K562 (cell line): ENCODE measurements around the gene PTP4A2. TPM values are rescaled to one million over a fixed set of nuclear protein-coding genes. Genes with fewer than 3 reads are reported as not detected.
A peak's percentile ranks its signal among the peaks of the same experiment; 100 is the strongest.

Source experiments
- ADNP ChIP-seq: fragments of 200-800 bp; sonication (Bioruptor generic); IDR thresholded peaks from 2 replicates; pipeline ENCODE4 v1.6.1; 2016; ENCODE audit warnings: missing genetic modification characterization, missing compliant biosample characterization
- ASH1L ChIP-seq: fragments of 450-650 bp; IDR thresholded peaks from 2 replicates; pipeline ENCODE4 v1.6.1; 2018; ENCODE audit warnings: borderline replicate concordance, mild to moderate bottlenecking, low read depth; ENCODE audit not compliant: partially characterized antibody
- BRD9 ChIP-seq: fragments of 450-650 bp; IDR thresholded peaks from 2 replicates; pipeline ENCODE4 v1.6.1; 2018; ENCODE audit warnings: low read depth; ENCODE audit not compliant: partially characterized antibody
- CEBPB ChIP-seq: fragments of 450-650 bp; IDR thresholded peaks from 2 replicates; pipeline ENCODE4 v1.6.1; 2016; ENCODE audit warnings: missing genetic modification characterization, missing compliant biosample characterization
- HEY1 ChIP-seq: fragments of 250-450 bp; sonication (Bioruptor Pico); IDR thresholded peaks from 2 replicates; pipeline ENCODE4 v1.5.0; 2020; ENCODE audit warnings: mild to moderate bottlenecking, moderate library complexity, borderline replicate concordance
- JUN ChIP-seq, 2 experiments: sonication (generic) in 1 of 2; formaldehyde crosslinking in 1 of 2; IDR thresholded peaks; 2 replicates each; pipeline versions ENCODE4 v1.6.1 to v1.8.0; 2012 to 2022; ENCODE audit warnings: borderline replicate concordance in 2 of 2, mild to moderate bottlenecking in 2 of 2, improper control_type of control experiment in 1 of 2, low read depth in 1 of 2, low read length in 1 of 2, missing genetic modification reagents in 1 of 2
- KLF16 ChIP-seq: IDR thresholded peaks from 2 replicates; pipeline ENCODE4 v1.6.1; 2016; ENCODE audit warnings: antibody characterized with exemption
- NRF1 ChIP-seq, 2 experiments: fragments of 450-650 bp; IDR thresholded peaks in 1 of 2; conservative IDR thresholded peaks in 1 of 2; 2 replicates each; pipeline ENCODE4 v1.6.1; 2014; ENCODE audit warnings: mild to moderate bottlenecking in 2 of 2
- PKNOX1 ChIP-seq: fragments of 450-650 bp; IDR thresholded peaks from 2 replicates; pipeline ENCODE4 v1.6.1; 2016
- PML ChIP-seq: IDR thresholded peaks from 2 replicates; pipeline ENCODE4 v1.6.1; 2012; ENCODE audit warnings: low read length, inconsistent platforms
- SMAD4 ChIP-seq: fragments of 250-450 bp; sonication (Bioruptor Pico); conservative IDR thresholded peaks from 2 replicates; pipeline ENCODE4 v1.8.0; 2021; ENCODE audit warnings: inconsistent platforms, mild to moderate bottlenecking, moderate library complexity
- TEAD2 ChIP-seq: fragments of 450-650 bp; IDR thresholded peaks from 2 replicates; pipeline ENCODE4 v1.6.1; 2016; ENCODE audit warnings: missing genetic modification characterization, control low read depth, missing compliant biosample characterization
- ZNF121 ChIP-seq: sonication (generic); formaldehyde crosslinking; conservative IDR thresholded peaks from 2 replicates; pipeline ENCODE4 v1.8.0; 2022; ENCODE audit warnings: missing genetic modification reagents
- ZNF124 ChIP-seq: sonication (generic); formaldehyde crosslinking; IDR thresholded peaks from 2 replicates; pipeline ENCODE4 v1.8.1; 2022; ENCODE audit warnings: missing genetic modification reagents
- ZNF232 ChIP-seq: sonication (generic); formaldehyde crosslinking; IDR thresholded peaks from 2 replicates; pipeline ENCODE4 v1.8.0; 2022; ENCODE audit warnings: mild to moderate bottlenecking, missing genetic modification reagents
- ZNF398 ChIP-seq: fragments of 250-450 bp; sonication (Bioruptor Pico); IDR thresholded peaks from 2 replicates; pipeline ENCODE4 v1.8.0; 2021; ENCODE audit warnings: moderate library complexity, mild to moderate bottlenecking, inconsistent platforms
- ZZZ3 ChIP-seq: fragments of 450-650 bp; IDR thresholded peaks from 2 replicates; pipeline ENCODE4 v1.6.1; 2016; ENCODE audit warnings: antibody characterized with exemption, mild to moderate bottlenecking, moderate library complexity
- polyA plus RNA-seq, 8 experiments: library from polyadenylated mRNA; depleted of rRNA in 4 of 8; stranded (reverse) in 5 of 8; unstranded in 3 of 8; fragments of >200 nt; fragmentation: Nextera tagmentation in 2 of 8; fragmentation: Illumina TruSeq in 1 of 8; extraction: Ambion mirVana in 2 of 8; extraction: Trizol in 1 of 8; gene quantifications; 2 replicates each; pipeline versions ENCODE4 v1.2.1 to v1.2.3, GENCODE V29; 2011 to 2014; ENCODE audit warnings: inconsistent platforms in 1 of 8, missing spikeins in 1 of 8
- total RNA-seq, 7 experiments: library from RNA; depleted of rRNA in 6 of 7; stranded (reverse); fragments of >200 nt in 6 of 7; fragmentation: Illumina TruSeq in 2 of 7; extraction: Trizol in 2 of 7; gene quantifications; 2 replicates each; pipeline versions ENCODE4 v1.2.1 to v1.2.3, GENCODE V29; 2011 to 2021; ENCODE audit warnings: low replicate concordance in 1 of 7
- TF ChIP-seq, protein P1 (sequence below), 2 experiments: IDR thresholded peaks; 2 replicates each; pipeline ENCODE4 v1.6.1; 2011; ENCODE audit warnings: borderline replicate concordance in 1 of 2, control low read depth in 1 of 2, low read depth in 1 of 2, low read length in 1 of 2, mild to moderate bottlenecking in 1 of 2, mixed read lengths in 1 of 2, moderate library complexity in 1 of 2; ENCODE audit not compliant: insufficient read depth in 1 of 2, insufficient read length in 1 of 2, poor library complexity in 1 of 2, severe bottlenecking in 1 of 2; ENCODE audit errors: extremely low read depth in 1 of 2
- TF ChIP-seq, protein P2 (sequence below): sonication (generic); formaldehyde crosslinking; IDR thresholded peaks from 2 replicates; pipeline ENCODE4 v1.8.0; 2022; ENCODE audit warnings: mild to moderate bottlenecking, missing genetic modification reagents

PTP4A2 gene
- total and polyA plus RNA-seq, 9 of the 15 experiments (the other 6 are each of a cell fraction or from before 2014, with no cell fraction given), result 197 to 870 (median 480) TPM

- TF ChIP-seq ZNF398 (CRISPR knock-in tag), result no peak
- peak; percentile 28 for TF ChIP-seq BRD9
- TF ChIP-seq, protein P1, sequence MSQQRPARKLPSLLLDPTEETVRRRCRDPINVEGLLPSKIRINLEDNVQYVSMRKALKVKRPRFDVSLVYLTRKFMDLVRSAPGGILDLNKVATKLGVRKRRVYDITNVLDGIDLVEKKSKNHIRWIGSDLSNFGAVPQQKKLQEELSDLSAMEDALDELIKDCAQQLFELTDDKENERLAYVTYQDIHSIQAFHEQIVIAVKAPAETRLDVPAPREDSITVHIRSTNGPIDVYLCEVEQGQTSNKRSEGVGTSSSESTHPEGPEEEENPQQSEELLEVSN (IDR thresholded peaks at IDR 0.05; ENCODE audit: borderline replicate concordance in 1 of 2, extremely low read depth in 1 of 2, insufficient read depth in 1 of 2, insufficient read length in 1 of 2, low read depth in 1 of 2, low read length in 1 of 2, poor library complexity in 1 of 2, severe bottlenecking in 1 of 2), result no peak
- no peak for TF ChIP-seq PKNOX1
- no peak for TF ChIP-seq ZNF124 (CRISPR knock-in tag)
- TF ChIP-seq TEAD2 (tag), result no peak
- TF ChIP-seq ZZZ3, result no peak
- TF ChIP-seq PML, result 0 out of 2 replicates have a peak, but pooled peaks have one; percentile 24
- TF ChIP-seq, protein P2, sequence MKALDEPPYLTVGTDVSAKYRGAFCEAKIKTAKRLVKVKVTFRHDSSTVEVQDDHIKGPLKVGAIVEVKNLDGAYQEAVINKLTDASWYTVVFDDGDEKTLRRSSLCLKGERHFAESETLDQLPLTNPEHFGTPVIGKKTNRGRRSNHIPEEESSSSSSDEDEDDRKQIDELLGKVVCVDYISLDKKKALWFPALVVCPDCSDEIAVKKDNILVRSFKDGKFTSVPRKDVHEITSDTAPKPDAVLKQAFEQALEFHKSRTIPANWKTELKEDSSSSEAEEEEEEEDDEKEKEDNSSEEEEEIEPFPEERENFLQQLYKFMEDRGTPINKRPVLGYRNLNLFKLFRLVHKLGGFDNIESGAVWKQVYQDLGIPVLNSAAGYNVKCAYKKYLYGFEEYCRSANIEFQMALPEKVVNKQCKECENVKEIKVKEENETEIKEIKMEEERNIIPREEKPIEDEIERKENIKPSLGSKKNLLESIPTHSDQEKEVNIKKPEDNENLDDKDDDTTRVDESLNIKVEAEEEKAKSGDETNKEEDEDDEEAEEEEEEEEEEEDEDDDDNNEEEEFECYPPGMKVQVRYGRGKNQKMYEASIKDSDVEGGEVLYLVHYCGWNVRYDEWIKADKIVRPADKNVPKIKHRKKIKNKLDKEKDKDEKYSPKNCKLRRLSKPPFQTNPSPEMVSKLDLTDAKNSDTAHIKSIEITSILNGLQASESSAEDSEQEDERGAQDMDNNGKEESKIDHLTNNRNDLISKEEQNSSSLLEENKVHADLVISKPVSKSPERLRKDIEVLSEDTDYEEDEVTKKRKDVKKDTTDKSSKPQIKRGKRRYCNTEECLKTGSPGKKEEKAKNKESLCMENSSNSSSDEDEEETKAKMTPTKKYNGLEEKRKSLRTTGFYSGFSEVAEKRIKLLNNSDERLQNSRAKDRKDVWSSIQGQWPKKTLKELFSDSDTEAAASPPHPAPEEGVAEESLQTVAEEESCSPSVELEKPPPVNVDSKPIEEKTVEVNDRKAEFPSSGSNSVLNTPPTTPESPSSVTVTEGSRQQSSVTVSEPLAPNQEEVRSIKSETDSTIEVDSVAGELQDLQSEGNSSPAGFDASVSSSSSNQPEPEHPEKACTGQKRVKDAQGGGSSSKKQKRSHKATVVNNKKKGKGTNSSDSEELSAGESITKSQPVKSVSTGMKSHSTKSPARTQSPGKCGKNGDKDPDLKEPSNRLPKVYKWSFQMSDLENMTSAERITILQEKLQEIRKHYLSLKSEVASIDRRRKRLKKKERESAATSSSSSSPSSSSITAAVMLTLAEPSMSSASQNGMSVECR (CRISPR knock-in tag), result no peak
- peak; percentile 92 for TF ChIP-seq CEBPB
- TF ChIP-seq NRF1 (conservative IDR thresholded peaks at IDR 0.05 in 1 of 2, IDR thresholded peaks at IDR 0.05 in 1 of 2), result no peak
- TF ChIP-seq HEY1 (CRISPR knock-in tag), result no peak
- TF ChIP-seq SMAD4, result 0 out of 2 replicates have a peak, but pooled peaks have one; percentile 48
- no peak for TF ChIP-seq KLF16
- TF ChIP-seq ASH1L, result no peak
- TF ChIP-seq ZNF121 (CRISPR knock-in tag), result peak; percentile 98
- 0 out of 2 replicates have a peak, but pooled peaks have one; percentile 52 for TF ChIP-seq ADNP (tag)
- no peak for TF ChIP-seq JUN (IDR thresholded peaks at IDR 0.05; ENCODE audit: borderline replicate concordance, low read depth, low read length)
- no peak for TF ChIP-seq JUN (CRISPR knock-in tag; IDR thresholded peaks at IDR 0.05; ENCODE audit: borderline replicate concordance)
- TF ChIP-seq ZNF232 (CRISPR knock-in tag), result no peak
Observed at GRCh38 chr1:31865728-31866449, 72.3 kb downstream of the PTP4A2 start (continued).
